HG03521 (cell line): ENCODE measurements around the gene ADAMTSL3.
"Not testable (repeated sequence)": the region's sequence is repeated elsewhere in the genome, so short reads cannot be mapped to it uniquely, and the experiment has no call there.

Experiments
- ATAC-seq: cut with Tn5 transposase; IDR thresholded peaks from one replicate; pipeline ENCODE4 v1.9.1; 2021; ENCODE audit warnings: mild to moderate bottlenecking, moderate library complexity; ENCODE audit not compliant: unreplicated experiment

The ADAMTSL3 gene

GRCh38 chr15:83734487-83734886, 80.6 kb downstream of the ADAMTSL3 start:
- ATAC-seq, result no peak

- ATAC-seq, result no peak
These were observed 85.7 kb downstream of the ADAMTSL3 start for GRCh38 chr15:83739629-83740028.

GRCh38 chr15:83745771-83746170, 91.8 kb downstream of the ADAMTSL3 start:
- no peak for ATAC-seq

- ATAC-seq, result no peak
These were observed 92.3 kb downstream of the ADAMTSL3 start for GRCh38 chr15:83746231-83746630.

- ATAC-seq, result no peak
These were observed 93.3 kb downstream of the ADAMTSL3 start for GRCh38 chr15:83747050-83747717.

GRCh38 chr15:83747718-83748110, 93.8 kb downstream of the ADAMTSL3 start:
- no peak for ATAC-seq

GRCh38 chr15:83753872-83754493, 100.1 kb downstream of the ADAMTSL3 start:
- ATAC-seq, result no peak

GRCh38 chr15:83757291-83757690, 103.4 kb downstream of the ADAMTSL3 start:
- not testable (repeated sequence) for ATAC-seq

- ATAC-seq, result no peak
These were observed 108.4 kb downstream of the ADAMTSL3 start for GRCh38 chr15:83762367-83762766.

- no peak for ATAC-seq
These were observed 110.4 kb downstream of the ADAMTSL3 start for GRCh38 chr15:83764201-83764838.

- no peak for ATAC-seq
These were observed 112.4 kb downstream of the ADAMTSL3 start for GRCh38 chr15:83766339-83766738.

- ATAC-seq, result no peak
These were observed 113.8 kb downstream of the ADAMTSL3 start for GRCh38 chr15:83767741-83768140.

GRCh38 chr15:83769411-83769999, 115.6 kb downstream of the ADAMTSL3 start:
- no peak for ATAC-seq

GRCh38 chr15:83775738-83776137, 121.8 kb downstream of the ADAMTSL3 start:
- no peak for ATAC-seq

GRCh38 chr15:83776986-83777385, 123.1 kb downstream of the ADAMTSL3 start:
- no peak for ATAC-seq

- ATAC-seq, result no peak
These were observed 129.3 kb downstream of the ADAMTSL3 start for GRCh38 chr15:83783227-83783626.

GRCh38 chr15:83784975-83785374, 131.1 kb downstream of the ADAMTSL3 start:
- ATAC-seq, result no peak

GRCh38 chr15:83786336-83786735, 132.4 kb downstream of the ADAMTSL3 start:
- ATAC-seq, result no peak

- no peak for ATAC-seq
These were observed 139.1 kb downstream of the ADAMTSL3 start for GRCh38 chr15:83793069-83793468.

- ATAC-seq, result no peak
These were observed 140.3 kb downstream of the ADAMTSL3 start for GRCh38 chr15:83794209-83794608.

GRCh38 chr15:83809345-83809744, 155.4 kb downstream of the ADAMTSL3 start:
- no peak for ATAC-seq

GRCh38 chr15:83810110-83810509, 156.2 kb downstream of the ADAMTSL3 start:
- no peak for ATAC-seq
